SK-N-SH (cell line): ENCODE data around the gene MGST2. TPM values are rescaled to one million over a fixed set of nuclear protein-coding genes. Genes with fewer than 3 reads are reported as not detected.
A peak's percentile ranks its signal among the peaks of the same experiment; 100 is the strongest.

Experiments
- CTCF ChIA-PET: fragments of 300-600, 350-600 bp; formaldehyde crosslinking; extraction: SDS; loops from one replicate; lab custom pipeline; 2021; lab: Yijun Ruan, JAX
- POLR2A ChIA-PET: fragments of 350-600 bp; sonication (Branson Sonifier 250); formaldehyde crosslinking; extraction: SDS; loops from one replicate; lab custom pipeline; 2020; ENCODE audit warnings: antibody characterized with exemption, inconsistent platforms; lab: Yijun Ruan, JAX
- DNase-seq: peaks from one replicate; pipeline ENCODE4 v3.0.0; 2012
- H2AFZ ChIP-seq: fragments of 200-600 bp; sonication (generic); 2 replicates; pipeline ENCODE4 v1.8.1; 2016; ENCODE audit warnings: antibody characterized with exemption, mild to moderate bottlenecking, low read depth
- H3F3A ChIP-seq: fragments of 200-600 bp; sonication (generic); replicated peaks from 2 replicates; pipeline ENCODE3; 2016; ENCODE audit warnings: antibody characterized with exemption, mild to moderate bottlenecking; ENCODE audit not compliant: insufficient read depth
- H3K27ac ChIP-seq, 2 experiments: fragments of 200-500 bp in 1 of 2; fragments of 200-600 bp in 1 of 2; sonication (Bioruptor generic) in 1 of 2; sonication (generic), shearing (Covaris generic) in 1 of 2; 2 replicates each; pipeline versions ENCODE4 v1.5.1 to v1.6.1; 2014 to 2016; ENCODE audit warnings: low read depth in 2 of 2, inconsistent platforms in 1 of 2, low read length in 1 of 2, mild to moderate bottlenecking in 1 of 2, mixed read lengths in 1 of 2
- H3K27me3 ChIP-seq: fragments of 200-600 bp; sonication (generic), shearing (Covaris generic); 2 replicates; pipeline ENCODE4 v1.6.1; 2016; ENCODE audit warnings: mixed run types; ENCODE audit not compliant: insufficient read depth
- H3K36me3 ChIP-seq, 2 experiments: fragments of 200-500 bp in 1 of 2; fragments of 200-600 bp in 1 of 2; sonication (Bioruptor generic) in 1 of 2; sonication (generic) in 1 of 2; replicated peaks in 1 of 2; 2 replicates each; pipeline versions ENCODE3 to v1.5.1; 2014 to 2016; ENCODE audit warnings: low read length in 1 of 2, mild to moderate bottlenecking in 1 of 2; ENCODE audit not compliant: insufficient read depth in 2 of 2, control insufficient read depth in 1 of 2
- H3K4me1 ChIP-seq, 2 experiments: fragments of 200-500 bp in 1 of 2; fragments of 200-600 bp in 1 of 2; sonication (Bioruptor generic) in 1 of 2; sonication (generic), shearing (Covaris generic) in 1 of 2; 2 replicates each; pipeline versions ENCODE4 v1.5.1 to v1.6.1; 2014 to 2016; ENCODE audit warnings: low read depth in 1 of 2, low read length in 1 of 2, mixed run types in 1 of 2; ENCODE audit not compliant: insufficient read depth in 2 of 2, control insufficient read depth in 1 of 2
- H3K4me2 ChIP-seq: fragments of 200-600 bp; sonication (generic), shearing (Covaris generic); 2 replicates; pipeline ENCODE4 v1.6.1; 2017; ENCODE audit warnings: mixed run types
- H3K4me3 ChIP-seq, 2 experiments: fragments of 200-500 bp in 1 of 2; fragments of 200-600 bp in 1 of 2; sonication (Bioruptor generic) in 1 of 2; sonication (generic), shearing (Covaris generic) in 1 of 2; 2 replicates each; pipeline versions ENCODE4 v1.5.1 to v1.8.1; 2014 to 2016; ENCODE audit warnings: low read depth in 2 of 2, inconsistent platforms in 1 of 2, low read length in 1 of 2, mild to moderate bottlenecking in 1 of 2, mixed read lengths in 1 of 2, moderate library complexity in 1 of 2
- H3K79me2 ChIP-seq: fragments of 200-600 bp; sonication (generic); 2 replicates; pipeline ENCODE4 v1.8.1; 2017; ENCODE audit warnings: mild to moderate bottlenecking; ENCODE audit not compliant: insufficient read depth
- H3K9ac ChIP-seq: fragments of 200-600 bp; sonication (generic); 2 replicates; pipeline ENCODE4 v1.6.1; 2017; ENCODE audit warnings: mixed run types
- H3K9me2 ChIP-seq: fragments of 200-600 bp; sonication (generic); 2 replicates; pipeline ENCODE4 v1.6.1; 2017; ENCODE audit warnings: mixed run types
- H3K9me3 ChIP-seq: fragments of 200-600 bp; sonication (generic); 2 replicates; pipeline ENCODE4 v1.6.1; 2017; ENCODE audit warnings: mixed run types, mild to moderate bottlenecking, moderate library complexity
- H4K20me1 ChIP-seq: fragments of 200-600 bp; sonication (generic); 2 replicates; pipeline ENCODE4 v1.6.1; 2017; ENCODE audit warnings: mild to moderate bottlenecking, mixed run types; ENCODE audit not compliant: insufficient read depth
- GABPA ChIP-seq: IDR thresholded peaks from 2 replicates; pipeline ENCODE4 v1.4.0; 2012; ENCODE audit warnings: low read depth, mild to moderate bottlenecking
- GATA2 ChIP-seq: sonication (generic); formaldehyde crosslinking; IDR thresholded peaks from 2 replicates; pipeline ENCODE4 v1.5.0; 2020; ENCODE audit warnings: mild to moderate bottlenecking, missing genetic modification reagents
- SIN3A ChIP-seq: IDR thresholded peaks from 2 replicates; pipeline ENCODE4 v1.6.1; 2012; ENCODE audit warnings: low read depth, mild to moderate bottlenecking, low read length, moderate library complexity, borderline replicate concordance
- TAF1 ChIP-seq: IDR thresholded peaks from 2 replicates; pipeline ENCODE4 v1.6.1; 2012; ENCODE audit warnings: low read depth, mild to moderate bottlenecking, low read length, moderate library complexity, borderline replicate concordance
- USF1 ChIP-seq: IDR thresholded peaks from 2 replicates; pipeline ENCODE4 v1.4.0; 2012; ENCODE audit warnings: low read depth, borderline replicate concordance
- YY1 ChIP-seq: IDR thresholded peaks from 2 replicates; pipeline ENCODE4 v1.4.0; 2012; ENCODE audit warnings: low read depth, mild to moderate bottlenecking
- WGBS: methylation state at CpG from one replicate; pipeline ENCODE4 v1.1.6; 2017; ENCODE audit warnings: low lambda C conversion rate; 5-methylcytosine and 5-hydroxymethylcytosine counted together
- polyA plus RNA-seq, 3 experiments: library from polyadenylated mRNA; depleted of rRNA; stranded (reverse); fragments of >200 nt; gene quantifications; 2 replicates each; pipeline ENCODE4 v1.2.3, GENCODE V29; 2012
- TF ChIP-seq, protein P1 (sequence below): IDR thresholded peaks from 2 replicates; pipeline ENCODE4 v1.6.1; 2012; ENCODE audit warnings: mild to moderate bottlenecking, low read depth, low read length, moderate library complexity

The MGST2 gene
- polyA plus RNA-seq, 1 of the 3 experiments (the other 2 are of a cell fraction): 26.5 TPM

DNA sequence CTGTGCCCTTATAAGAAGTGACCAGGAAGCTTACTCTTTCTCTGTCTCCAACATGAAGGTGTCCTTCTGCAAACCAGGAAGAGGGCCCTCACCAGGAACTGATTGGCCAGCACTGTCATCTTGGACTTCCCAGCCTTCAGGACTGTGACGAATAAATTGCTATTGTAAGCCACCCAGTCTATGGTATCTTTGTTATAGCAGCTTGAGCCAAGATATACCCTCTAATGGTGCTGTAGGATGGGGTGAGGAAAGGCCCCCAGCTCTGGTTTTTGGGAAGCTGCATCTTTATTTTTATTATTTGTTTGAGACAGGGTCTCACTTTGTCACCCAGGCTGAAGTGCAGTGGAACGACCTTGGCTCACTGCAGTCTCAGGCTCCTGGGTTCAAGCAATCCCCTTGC lies 1.2 kb upstream of the MGST2 start:
- no peaks in the 10 kb centered on the region for H3K36me3 ChIP-seq
- H3K79me2 ChIP-seq: no peaks in the 10 kb centered on the region
- no peaks in the 10 kb centered on the region for H3K27me3 ChIP-seq
- no peak overlapping the region for H3K4me2 ChIP-seq
- ChIA-PET CTCF (interaction anchor here (0.8 to 7.0 kb wide), 3 partner anchors 10 to 696 kb away, joined by 3 to 77 read pairs (median 4); no protein-coding TSS in a partner anchor), POLR2A (no interaction called here)
- H3K9me2 ChIP-seq: no peaks in the 10 kb centered on the region
- H2AFZ ChIP-seq: no peak overlapping the region
- H3K9ac ChIP-seq: no peak overlapping the region
- peaks cover 6 to 14% of the 10 kb centered on the region in 2 experiments; a peak in 2 of 4 replicates for H3K4me1 ChIP-seq
- no peaks in the 10 kb centered on the region for H4K20me1 ChIP-seq
- H3F3A ChIP-seq: no peaks in the 10 kb centered on the region
- TF ChIP-seq SIN3A: no peak
- TF ChIP-seq TAF1: no peak
- TF ChIP-seq, protein P1, sequence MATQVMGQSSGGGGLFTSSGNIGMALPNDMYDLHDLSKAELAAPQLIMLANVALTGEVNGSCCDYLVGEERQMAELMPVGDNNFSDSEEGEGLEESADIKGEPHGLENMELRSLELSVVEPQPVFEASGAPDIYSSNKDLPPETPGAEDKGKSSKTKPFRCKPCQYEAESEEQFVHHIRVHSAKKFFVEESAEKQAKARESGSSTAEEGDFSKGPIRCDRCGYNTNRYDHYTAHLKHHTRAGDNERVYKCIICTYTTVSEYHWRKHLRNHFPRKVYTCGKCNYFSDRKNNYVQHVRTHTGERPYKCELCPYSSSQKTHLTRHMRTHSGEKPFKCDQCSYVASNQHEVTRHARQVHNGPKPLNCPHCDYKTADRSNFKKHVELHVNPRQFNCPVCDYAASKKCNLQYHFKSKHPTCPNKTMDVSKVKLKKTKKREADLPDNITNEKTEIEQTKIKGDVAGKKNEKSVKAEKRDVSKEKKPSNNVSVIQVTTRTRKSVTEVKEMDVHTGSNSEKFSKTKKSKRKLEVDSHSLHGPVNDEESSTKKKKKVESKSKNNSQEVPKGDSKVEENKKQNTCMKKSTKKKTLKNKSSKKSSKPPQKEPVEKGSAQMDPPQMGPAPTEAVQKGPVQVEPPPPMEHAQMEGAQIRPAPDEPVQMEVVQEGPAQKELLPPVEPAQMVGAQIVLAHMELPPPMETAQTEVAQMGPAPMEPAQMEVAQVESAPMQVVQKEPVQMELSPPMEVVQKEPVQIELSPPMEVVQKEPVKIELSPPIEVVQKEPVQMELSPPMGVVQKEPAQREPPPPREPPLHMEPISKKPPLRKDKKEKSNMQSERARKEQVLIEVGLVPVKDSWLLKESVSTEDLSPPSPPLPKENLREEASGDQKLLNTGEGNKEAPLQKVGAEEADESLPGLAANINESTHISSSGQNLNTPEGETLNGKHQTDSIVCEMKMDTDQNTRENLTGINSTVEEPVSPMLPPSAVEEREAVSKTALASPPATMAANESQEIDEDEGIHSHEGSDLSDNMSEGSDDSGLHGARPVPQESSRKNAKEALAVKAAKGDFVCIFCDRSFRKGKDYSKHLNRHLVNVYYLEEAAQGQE: no peak
- no peak for TF ChIP-seq YY1
- 91% methylated on average over 1 of the region's 2 CpGs for WGBS
- H3K9me3 ChIP-seq: no peaks in the 10 kb centered on the region
- no peak overlapping the region for H3K4me3 ChIP-seq
- H3K27ac ChIP-seq: no peak overlapping the region
- no peak for DNase-seq

GRCh38 chr4:139665079-139665689 lies 435 bp upstream of the MGST2 start:
- H3K27ac ChIP-seq: peak overlapping the region; percentile 72 to 86
- peaks cover 6 to 14% of the 10 kb centered on the region in 2 experiments; a peak in 2 of 4 replicates for H3K4me1 ChIP-seq
- CTCF ChIA-PET: interaction anchor here (1.3 to 7.0 kb wide), 2 partner anchors 11 to 69 kb away, joined by 4 to 77 read pairs; no protein-coding TSS in a partner anchor
- no peaks in the 10 kb centered on the region for H3K36me3 ChIP-seq
- no peaks in the 10 kb centered on the region for H4K20me1 ChIP-seq
- H3K9ac ChIP-seq: peak overlapping the region; percentile 74
- 88% methylated on average over 10 of the region's 10 CpGs for WGBS
- DNase-seq: no peak
- H3K9me3 ChIP-seq: no peaks in the 10 kb centered on the region
- H3K27me3 ChIP-seq: no peaks in the 10 kb centered on the region
- POLR2A ChIA-PET: no interaction called here
- H3K4me2 ChIP-seq: peak overlapping the region; percentile 82
- TF ChIP-seq, protein P1: no peak
- TF ChIP-seq GATA2 (CRISPR knock-in tag) (no peak), GABPA (no peak), USF1 (no peak)
- TF ChIP-seq, all 33 proteins: peak for 0
- Histone ChIP-seq H3K79me2 (no peaks in the 10 kb centered on the region), H3F3A (no peaks in the 10 kb centered on the region), H2AFZ (peak overlapping the region; percentile 97; the same call in 1 of the 2 replicates), H3K9me2 (no peaks in the 10 kb centered on the region), H3K4me3 (peak overlapping the region; percentile 56 to 73)
